Activated CD4-positive, alpha-beta memory T cell treated with anti-CD3 and anti-CD28 coated beads for 36 hours (primary cell): Measurements from ENCODE around the gene NTM. TPM values are rescaled to one million over a fixed set of nuclear protein-coding genes. Genes with fewer than 3 reads are reported as not detected.

Experiments used
- CTCF ChIA-PET: fragments of 350-600 bp; sonication (Branson Sonifier 250); formaldehyde crosslinking; loops from one replicate; lab custom pipeline; 2021; ENCODE audit warnings: antibody characterized with exemption, inconsistent platforms; lab: Charles Lee
- POLR2A ChIA-PET: fragments of 350-600 bp; sonication (Branson Sonifier 250); formaldehyde crosslinking; loops from one replicate; lab custom pipeline; 2021; ENCODE audit warnings: antibody characterized with exemption; lab: Charles Lee
- DNase-seq: peaks from one replicate; pipeline ENCODE4 v3.0.0-alpha.2; 2020
- H3K27ac Mint-ChIP-seq: one replicate; pipeline ENCODE4 v1.8.0; 2021; ENCODE audit warnings: mixed read lengths
- H3K27me3 Mint-ChIP-seq: one replicate; pipeline ENCODE4 v1.8.0; 2021; ENCODE audit warnings: mixed read lengths
- H3K36me3 Mint-ChIP-seq: one replicate; pipeline ENCODE4 v1.8.0; 2021; ENCODE audit warnings: mixed read lengths
- H3K4me1 Mint-ChIP-seq: one replicate; pipeline ENCODE4 v1.8.0; 2021; ENCODE audit warnings: low read depth, mixed read lengths
- H3K4me3 Mint-ChIP-seq: one replicate; pipeline ENCODE4 v1.8.0; 2021; ENCODE audit warnings: mild to moderate bottlenecking, mixed read lengths
- H3K9me3 Mint-ChIP-seq: one replicate; pipeline ENCODE4 v1.8.0; 2021; ENCODE audit warnings: mixed read lengths
- intact Hi-C: fragments of 100-400 bp; cut with micrococcal nuclease; formaldehyde crosslinking; loops from one replicate; pipeline ENCODE4 v1.15.1; 2023
- total RNA-seq, 2 experiments: library from RNA; stranded (reverse); gene quantifications; one replicate each; pipeline ENCODE4 v1.2.3, GENCODE V29; 2021

Gene NTM
- total RNA-seq, 2 experiments from 2014 or later, result not detected

DNA sequence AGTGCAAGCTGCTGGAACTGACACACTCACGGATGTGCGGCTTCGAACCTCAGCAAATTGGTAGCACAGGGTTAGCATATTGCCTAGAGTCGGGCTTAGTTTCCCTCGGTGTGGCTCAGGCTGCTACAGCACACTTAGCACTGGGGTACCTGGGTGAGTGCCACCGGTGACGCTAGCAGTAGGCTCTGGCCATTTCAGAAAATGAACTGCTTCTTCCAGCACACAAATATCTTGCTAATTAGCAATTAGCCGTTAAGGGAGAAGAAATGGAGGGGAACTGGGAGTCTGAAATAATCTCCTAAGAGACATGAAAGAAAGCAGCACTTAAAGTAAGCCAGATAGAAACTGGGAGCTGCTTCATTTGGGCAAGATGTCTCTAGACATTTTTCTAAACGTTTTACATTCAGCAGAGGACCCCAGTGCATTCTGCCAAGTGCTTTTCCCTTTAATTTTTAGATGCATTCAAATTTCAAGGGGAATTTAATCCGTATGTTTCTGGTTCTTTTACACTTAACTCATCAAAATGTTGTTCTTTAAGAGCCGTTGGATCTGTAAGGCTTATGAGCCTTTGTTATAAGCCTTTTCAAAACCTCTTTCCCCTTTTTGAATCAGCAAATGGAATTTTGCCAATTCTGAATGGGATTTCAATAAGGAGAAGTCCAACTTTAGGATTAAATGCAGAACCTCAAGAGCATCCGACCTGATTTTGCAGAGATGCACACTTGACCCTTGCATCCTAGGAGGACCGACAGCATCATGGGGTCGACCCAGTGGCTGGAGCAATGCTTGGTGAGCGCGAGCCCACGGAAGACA lies 708.1 kb downstream of the NTM start:
- Mint-ChIP-seq H3K4me3 (no peak overlapping the region), H3K36me3 (no peaks in the 10 kb centered on the region), H3K9me3 (peaks cover 6% of the 10 kb centered on the region), H3K27ac (no peak overlapping the region), H3K27me3 (no peaks in the 10 kb centered on the region), H3K4me1 (no peaks in the 10 kb centered on the region)
- intact Hi-C loops, result no loop called here
- ChIA-PET CTCF (no interaction called here), POLR2A (no interaction called here)
- no peak for DNase-seq

DNA sequence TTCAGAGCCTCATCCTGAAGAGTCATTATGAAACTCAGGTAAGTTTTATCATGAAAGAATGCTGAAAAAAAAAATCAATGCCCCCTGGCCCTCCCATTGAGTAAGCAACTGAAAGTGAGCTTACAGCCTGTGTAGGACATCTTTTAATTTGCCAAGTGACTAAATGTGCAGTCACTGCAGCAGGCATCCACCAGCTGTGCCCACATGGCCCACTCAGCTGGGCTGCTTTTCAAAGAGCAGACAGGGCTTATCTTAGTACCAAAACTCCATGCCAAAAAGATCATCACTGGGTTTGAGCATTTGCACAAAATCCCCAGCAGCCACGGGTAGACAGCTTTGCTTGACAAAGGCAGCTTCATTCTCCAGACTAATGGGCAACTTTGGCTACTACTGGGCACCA lies 709.7 kb downstream of the NTM start:
- no peaks in the 10 kb centered on the region for H3K4me1 Mint-ChIP-seq
- H3K27me3 Mint-ChIP-seq, result no peaks in the 10 kb centered on the region
- CTCF ChIA-PET, result no interaction called here
- no peak for DNase-seq
- no peaks in the 10 kb centered on the region for H3K36me3 Mint-ChIP-seq
- H3K4me3 Mint-ChIP-seq, result no peak overlapping the region
- intact Hi-C loops, result no loop called here
- H3K9me3 Mint-ChIP-seq, result peaks cover 9% of the 10 kb centered on the region
- H3K27ac Mint-ChIP-seq, result no peak overlapping the region
- POLR2A ChIA-PET, result no interaction called here

GRCh38 chr11:132082566-132082965 lies 712.2 kb downstream of the NTM start:
- Mint-ChIP-seq H3K27ac (no peak overlapping the region), H3K27me3 (no peaks in the 10 kb centered on the region), H3K4me1 (no peaks in the 10 kb centered on the region), H3K9me3 (peaks cover 20% of the 10 kb centered on the region), H3K36me3 (no peaks in the 10 kb centered on the region), H3K4me3 (no peak overlapping the region)
- intact Hi-C loops, result no loop called here
- no peak for DNase-seq
- CTCF ChIA-PET, result no interaction called here
- POLR2A ChIA-PET, result no interaction called here

- peaks cover 21% of the 10 kb centered on the region for H3K9me3 Mint-ChIP-seq
- intact Hi-C loops, result no loop called here
- H3K4me1 Mint-ChIP-seq, result no peaks in the 10 kb centered on the region
- H3K4me3 Mint-ChIP-seq, result no peak overlapping the region
- ChIA-PET POLR2A (no interaction called here), CTCF (no interaction called here)
- H3K27me3 Mint-ChIP-seq, result no peaks in the 10 kb centered on the region
- no peak for DNase-seq
- no peak overlapping the region for H3K27ac Mint-ChIP-seq
- no peaks in the 10 kb centered on the region for H3K36me3 Mint-ChIP-seq
Observed at GRCh38 chr11:132084433-132084832, 714.0 kb downstream of the NTM start.

- CTCF ChIA-PET, result no interaction called here
- Mint-ChIP-seq H3K27me3 (no peaks in the 10 kb centered on the region), H3K27ac (no peak overlapping the region), H3K36me3 (no peaks in the 10 kb centered on the region), H3K4me3 (no peak overlapping the region), H3K9me3 (peaks cover 21% of the 10 kb centered on the region), H3K4me1 (no peaks in the 10 kb centered on the region)
- no peak for DNase-seq
- POLR2A ChIA-PET, result no interaction called here
- intact Hi-C loops, result no loop called here
Observed at GRCh38 chr11:132087148-132087547, 716.7 kb downstream of the NTM start.

DNA sequence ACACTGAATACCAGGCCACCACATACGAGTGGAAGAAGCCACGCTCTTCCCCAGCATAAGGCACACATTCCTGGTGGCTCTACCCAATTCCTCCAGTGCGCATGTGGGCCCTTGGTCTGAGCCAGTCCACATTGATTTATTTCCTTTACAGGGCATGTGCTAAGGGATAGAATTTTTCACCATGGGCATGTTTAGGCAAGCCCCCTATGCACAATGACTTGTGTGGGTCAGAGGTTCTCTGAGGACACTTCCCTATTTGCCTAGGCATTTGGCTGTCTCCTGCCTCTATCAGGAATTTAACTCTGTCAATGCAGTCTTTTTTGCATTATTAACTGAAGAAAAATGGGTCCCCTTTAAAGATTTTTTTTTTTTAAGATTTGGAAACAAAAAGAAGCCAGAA lies 718.1 kb downstream of the NTM start:
- Mint-ChIP-seq H3K9me3 (peaks cover 15% of the 10 kb centered on the region), H3K36me3 (no peaks in the 10 kb centered on the region), H3K4me1 (no peaks in the 10 kb centered on the region), H3K27me3 (no peaks in the 10 kb centered on the region), H3K4me3 (no peak overlapping the region), H3K27ac (no peak overlapping the region)
- ChIA-PET CTCF (no interaction called here), POLR2A (no interaction called here)
- intact Hi-C loops, result no loop called here
- no peak for DNase-seq

DNA sequence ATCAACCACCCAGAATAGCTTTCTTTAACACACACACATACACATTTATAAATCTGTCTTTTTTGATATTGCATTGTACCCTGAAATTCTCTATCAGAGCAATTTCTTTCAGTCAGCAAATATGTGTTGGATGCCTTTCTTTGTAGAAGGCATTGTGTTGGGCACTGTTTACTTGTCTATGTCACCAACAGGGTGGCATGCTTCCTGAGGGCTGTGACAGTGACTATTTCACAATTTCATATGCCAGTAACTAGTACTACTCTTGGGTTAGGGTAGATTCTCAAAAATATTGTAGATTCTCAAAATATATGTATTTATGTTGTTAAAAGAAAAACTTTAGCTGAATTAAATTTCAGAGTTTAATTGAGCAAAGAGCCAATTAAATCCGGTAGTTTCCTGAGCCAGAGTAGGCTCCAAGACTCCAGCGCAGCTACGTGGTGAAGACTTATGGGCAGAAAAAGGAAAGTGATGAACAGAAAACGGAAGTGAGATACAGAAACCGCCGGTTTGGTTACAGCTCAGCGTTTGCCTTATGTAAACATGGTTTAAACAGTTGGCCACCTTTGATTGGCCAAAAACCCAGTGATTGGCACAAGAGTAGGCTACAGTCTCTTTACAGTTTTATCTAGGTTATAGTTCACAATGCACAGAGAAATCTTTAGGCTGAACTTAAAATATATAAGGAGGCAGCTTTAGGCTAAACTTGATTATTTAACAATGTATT lies 723.3 kb downstream of the NTM start:
- Mint-ChIP-seq H3K27ac (no peak overlapping the region), H3K9me3 (no peaks in the 10 kb centered on the region), H3K4me3 (no peak overlapping the region), H3K4me1 (no peaks in the 10 kb centered on the region), H3K27me3 (no peaks in the 10 kb centered on the region), H3K36me3 (no peaks in the 10 kb centered on the region)
- DNase-seq, result peak; percentile 8
- intact Hi-C loops, result no loop called here
- ChIA-PET CTCF (no interaction called here), POLR2A (no interaction called here)

GRCh38 chr11:132094598-132094997 lies 724.2 kb downstream of the NTM start:
- H3K27ac Mint-ChIP-seq, result no peak overlapping the region
- no peaks in the 10 kb centered on the region for H3K36me3 Mint-ChIP-seq
- intact Hi-C loops, result no loop called here
- CTCF ChIA-PET, result no interaction called here
- H3K27me3 Mint-ChIP-seq, result no peaks in the 10 kb centered on the region
- H3K4me3 Mint-ChIP-seq, result no peak overlapping the region
- H3K9me3 Mint-ChIP-seq, result no peaks in the 10 kb centered on the region
- POLR2A ChIA-PET, result no interaction called here
- H3K4me1 Mint-ChIP-seq, result no peaks in the 10 kb centered on the region
- DNase-seq, result no peak

GRCh38 chr11:132095230-132096131 lies 725.1 kb downstream of the NTM start:
- Mint-ChIP-seq H3K36me3 (no peaks in the 10 kb centered on the region), H3K27ac (no peak overlapping the region), H3K27me3 (no peaks in the 10 kb centered on the region), H3K4me3 (no peak overlapping the region), H3K4me1 (no peaks in the 10 kb centered on the region), H3K9me3 (no peaks in the 10 kb centered on the region)
- ChIA-PET CTCF (no interaction called here), POLR2A (no interaction called here)
- no peak for DNase-seq
- intact Hi-C loops, result no loop called here

GRCh38 chr11:132096132-132096825 lies 725.9 kb downstream of the NTM start:
- DNase-seq, result no peak
- ChIA-PET CTCF (no interaction called here), POLR2A (no interaction called here)
- Mint-ChIP-seq H3K9me3 (no peaks in the 10 kb centered on the region), H3K4me1 (no peaks in the 10 kb centered on the region), H3K36me3 (no peaks in the 10 kb centered on the region), H3K27me3 (no peaks in the 10 kb centered on the region), H3K27ac (no peak overlapping the region), H3K4me3 (no peak overlapping the region)
- intact Hi-C loops, result no loop called here

DNA sequence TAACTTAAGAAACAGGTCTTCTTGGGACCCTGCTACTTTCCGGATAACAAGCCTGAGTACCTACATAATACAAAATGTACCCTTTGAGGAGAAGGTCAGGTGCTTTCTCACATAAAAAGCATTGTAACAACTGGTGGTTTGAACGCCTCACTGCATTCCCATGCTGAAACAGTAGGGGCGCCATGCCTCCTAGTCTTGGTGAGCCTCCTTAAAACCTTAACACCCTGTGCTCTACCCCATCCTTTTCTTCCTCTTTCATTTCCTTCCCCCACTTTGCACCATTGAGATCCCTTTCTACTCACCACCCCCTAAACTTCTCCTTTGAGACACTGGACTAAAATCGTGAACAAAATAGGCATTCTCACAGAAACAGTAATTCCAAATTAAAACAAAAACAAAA lies 729.3 kb downstream of the NTM start:
- POLR2A ChIA-PET, result no interaction called here
- no peak overlapping the region for H3K27ac Mint-ChIP-seq
- CTCF ChIA-PET, result no interaction called here
- no peaks in the 10 kb centered on the region for H3K4me1 Mint-ChIP-seq
- no peaks in the 10 kb centered on the region for H3K27me3 Mint-ChIP-seq
- intact Hi-C loops, result no loop called here
- DNase-seq, result no peak
- H3K36me3 Mint-ChIP-seq, result no peaks in the 10 kb centered on the region
- H3K9me3 Mint-ChIP-seq, result no peaks in the 10 kb centered on the region
- H3K4me3 Mint-ChIP-seq, result no peak overlapping the region

GRCh38 chr11:132100583-132100982 lies 730.2 kb downstream of the NTM start:
- no peak for DNase-seq
- no peaks in the 10 kb centered on the region for H3K27me3 Mint-ChIP-seq
- no peaks in the 10 kb centered on the region for H3K4me1 Mint-ChIP-seq
- intact Hi-C loops, result no loop called here
- H3K4me3 Mint-ChIP-seq, result no peak overlapping the region
- H3K27ac Mint-ChIP-seq, result no peak overlapping the region
- ChIA-PET POLR2A (no interaction called here), CTCF (no interaction called here)
- no peaks in the 10 kb centered on the region for H3K9me3 Mint-ChIP-seq
- no peaks in the 10 kb centered on the region for H3K36me3 Mint-ChIP-seq
